IMR-90 (cell line): ENCODE measurements around the gene CCHCR1. TPM values are rescaled to one million over a fixed set of nuclear protein-coding genes. Genes with fewer than 3 reads are reported as not detected.

Source experiments
- ATAC-seq: fragments of 200-7000 bp; cut with Tn5 transposase; 2 replicates; pipeline ENCODE4 v1.9.1; 2020; ENCODE audit warnings: low read depth, mild to moderate bottlenecking, moderate library complexity
- BruUV-seq: library from RNA; stranded (reverse); fragments of 400-500 nt; replicated peaks from 2 replicates; lab custom pipeline; 2021; lab: Mats Ljungman, UMichigan
- CTCF ChIA-PET: fragments of 300-600 bp; formaldehyde crosslinking; extraction: SDS; loops from one replicate; lab custom pipeline; 2021; ENCODE audit warnings: antibody characterized with exemption; lab: Yijun Ruan, JAX
- POLR2A ChIA-PET: fragments of 300-600 bp; sonication (Branson Sonifier 250); formaldehyde crosslinking; loops from one replicate; lab custom pipeline; 2022; ENCODE audit warnings: antibody characterized with exemption; ENCODE audit not compliant: unreplicated experiment; lab: Charles Lee
- DNase-seq: peaks from one replicate; pipeline ENCODE4 v3.0.0; 2013
- H2AFZ ChIP-seq: replicated peaks from 2 replicates; pipeline ENCODE3; 2013; ENCODE audit warnings: low read length, mild to moderate bottlenecking; ENCODE audit not compliant: poor library complexity
- H2AK5ac ChIP-seq: 2 replicates; pipeline ENCODE4 v1.6.1; 2013; ENCODE audit warnings: low read depth, low read length, inconsistent platforms
- H2AK9ac ChIP-seq: replicated peaks from 2 replicates; pipeline ENCODE3; 2013; ENCODE audit warnings: mild to moderate bottlenecking, low read depth, low read length, moderate library complexity; ENCODE audit not compliant: poor library complexity
- H2BK120ac ChIP-seq: 2 replicates; pipeline ENCODE4 v1.6.1; 2013; ENCODE audit warnings: low read depth, low read length, inconsistent platforms
- H2BK15ac ChIP-seq: 3 replicates; pipeline ENCODE4 v1.6.1; 2013; ENCODE audit warnings: low read depth, low read length, inconsistent platforms
- H2BK20ac ChIP-seq: 2 replicates; pipeline ENCODE4 v1.6.1; 2013; ENCODE audit warnings: low read depth, mild to moderate bottlenecking, inconsistent platforms, low read length, moderate library complexity
- H2BK5ac ChIP-seq: 2 replicates; pipeline ENCODE4 v1.6.1; 2013; ENCODE audit warnings: mild to moderate bottlenecking, low read depth, low read length, inconsistent platforms; ENCODE audit not compliant: poor library complexity, severe bottlenecking
- H3K14ac ChIP-seq: replicated peaks from 2 replicates; pipeline ENCODE4 v1.6.1; 2013; ENCODE audit warnings: low read depth, low read length, inconsistent platforms
- H3K18ac ChIP-seq: 2 replicates; pipeline ENCODE4 v1.6.1; 2013; ENCODE audit warnings: low read depth, low read length, control low read depth
- H3K23ac ChIP-seq: 2 replicates; pipeline ENCODE4 v1.6.1; 2013; ENCODE audit warnings: low read depth, low read length, inconsistent platforms
- H3K27ac ChIP-seq: 2 replicates; pipeline ENCODE4 v1.5.1; 2013; ENCODE audit warnings: mild to moderate bottlenecking, control low read depth, low read length; ENCODE audit not compliant: insufficient read depth
- H3K27me3 ChIP-seq: 2 replicates; pipeline ENCODE4 v1.6.1; 2013; ENCODE audit warnings: low read length; ENCODE audit not compliant: control insufficient read depth, insufficient read depth
- H3K36me3 ChIP-seq: 2 replicates; pipeline ENCODE4 v1.6.1; 2013; ENCODE audit warnings: low read length, mixed read lengths; ENCODE audit not compliant: control insufficient read depth, insufficient read depth
- H3K4ac ChIP-seq: 2 replicates; pipeline ENCODE4 v1.6.1; 2013; ENCODE audit warnings: low read depth, low read length, inconsistent platforms
- H3K4me1 ChIP-seq: 2 replicates; pipeline ENCODE4 v1.6.1; 2013; ENCODE audit warnings: low read length, mixed read lengths; ENCODE audit not compliant: control insufficient read depth, insufficient read depth
- H3K4me2 ChIP-seq: 2 replicates; pipeline ENCODE4 v1.6.1; 2013; ENCODE audit warnings: low read depth, mild to moderate bottlenecking, control low read depth, low read length, moderate library complexity
- H3K4me3 ChIP-seq: 2 replicates; pipeline ENCODE4 v1.5.1; 2013; ENCODE audit warnings: low read depth, mild to moderate bottlenecking, control low read depth, low read length, moderate library complexity; ENCODE audit not compliant: insufficient read depth
- H3K56ac ChIP-seq: 2 replicates; pipeline ENCODE4 v1.6.1; 2013; ENCODE audit warnings: low read length, inconsistent platforms; ENCODE audit not compliant: insufficient read depth; ENCODE audit errors: extremely low read depth
- H3K79me1 ChIP-seq, 2 experiments: 2 replicates each; pipeline ENCODE4 v1.6.1; 2013; ENCODE audit warnings: low read length in 2 of 2, inconsistent platforms in 1 of 2, low read depth in 1 of 2
- H3K9ac ChIP-seq: 2 replicates; pipeline ENCODE4 v1.6.1; 2013; ENCODE audit warnings: low read depth, low read length, control low read depth
- H3K9me1 ChIP-seq: 2 replicates; pipeline ENCODE4 v1.6.1; 2013; ENCODE audit warnings: low read length, inconsistent platforms; ENCODE audit not compliant: insufficient read depth
- H3K9me3 ChIP-seq: 2 replicates; pipeline ENCODE4 v1.6.1; 2013; ENCODE audit warnings: low read length; ENCODE audit not compliant: control insufficient read depth, insufficient read depth
- H4K20me1 ChIP-seq: 2 replicates; pipeline ENCODE4 v1.6.1; 2013; ENCODE audit warnings: low read length, inconsistent platforms; ENCODE audit not compliant: insufficient read depth
- H4K5ac ChIP-seq: 2 replicates; pipeline ENCODE4 v1.6.1; 2013; ENCODE audit warnings: mild to moderate bottlenecking, low read depth, low read length, control low read depth
- H4K8ac ChIP-seq, 2 experiments: 2 replicates each; pipeline ENCODE4 v1.6.1; 2013; ENCODE audit warnings: low read depth in 2 of 2, low read length in 2 of 2, control low read depth in 1 of 2, inconsistent platforms in 1 of 2
- H4K91ac ChIP-seq: 2 replicates; pipeline ENCODE4 v1.6.1; 2013; ENCODE audit warnings: low read depth, low read length, inconsistent platforms; ENCODE audit not compliant: insufficient read depth
- CHD1 ChIP-seq: IDR thresholded peaks from 2 replicates; pipeline ENCODE4 v1.6.1; 2012; ENCODE audit warnings: low read depth, low read length, improper control_type of control experiment
- RAD21 ChIP-seq: IDR thresholded peaks from 2 replicates; pipeline ENCODE4 v1.6.1; 2012; ENCODE audit warnings: low read length, improper control_type of control experiment
- RCOR1 ChIP-seq: IDR thresholded peaks from 2 replicates; pipeline ENCODE4 v1.6.1; 2012; ENCODE audit warnings: mild to moderate bottlenecking, low read length, improper control_type of control experiment; ENCODE audit not compliant: insufficient replicate concordance
- RFX5 ChIP-seq: IDR thresholded peaks from 2 replicates; pipeline ENCODE4 v1.8.0; 2012; ENCODE audit warnings: low read depth, mild to moderate bottlenecking, low read length, moderate library complexity
- SMC3 ChIP-seq: fragments of 150-350 bp; IDR thresholded peaks from 2 replicates; pipeline ENCODE4 v1.6.1; 2016; ENCODE audit warnings: low read depth, mild to moderate bottlenecking, antibody characterized with exemption, low read length, moderate library complexity
- WGBS, 2 experiments: methylation state at CpG; one replicate each; pipeline versions ENCODE4 v1.1.5 to v1.1.7; 2013; ENCODE audit warnings: missing lambda C conversion rate in 2 of 2; ENCODE audit not compliant: insufficient read length in 1 of 2; ENCODE audit errors: extremely low coverage in 2 of 2; 5-methylcytosine and 5-hydroxymethylcytosine counted together
- dilution Hi-C: fragments of 300-500 bp; cut with HindIII; formaldehyde crosslinking; loops from one replicate; pipeline ENCODE4 v1.14.3; 2018; ENCODE audit warnings: low sequenced_read_pairs; ENCODE audit not compliant: unreplicated experiment
- in situ Hi-C: fragments of 300-500 bp; cut with MboI; formaldehyde crosslinking; loops from 3 replicates; pipeline ENCODE4 v1.14.3; 2019; ENCODE audit warnings: low sequenced_read_pairs, inconsistent platforms, mixed read lengths
- intact Hi-C: fragments of 100-400 bp; cut with micrococcal nuclease; formaldehyde crosslinking; loops from 2 replicates; pipeline ENCODE4 v1.10.0; 2022
- polyA plus RNA-seq, 3 experiments: library from polyadenylated mRNA; depleted of rRNA; stranded (reverse); fragments of >200 nt; gene quantifications; 2 replicates each; pipeline ENCODE4 v1.2.3, GENCODE V29; 2012; ENCODE audit warnings: low replicate concordance in 1 of 3
- total RNA-seq: library from RNA; depleted of rRNA; stranded (reverse); fragments of >200 nt; gene quantifications from 2 replicates; pipeline ENCODE4 v1.2.3, GENCODE V29; 2012
- TF ChIP-seq, protein P1 (sequence below): fragments of 150-350 bp; IDR thresholded peaks from 2 replicates; pipeline ENCODE4 v1.6.1; 2017; ENCODE audit warnings: mild to moderate bottlenecking, antibody characterized with exemption, low read length, low read depth

CCHCR1 gene
- total and polyA plus RNA-seq, 2 of the 4 experiments (the other 2 are of a cell fraction) = 13.1 to 22.0 TPM

- H3K4me1 ChIP-seq = peaks cover 7% of the 10 kb centered on the region; the same call in 1 of the 2 replicates
- H4K20me1 ChIP-seq = no peaks in the 10 kb centered on the region
- H3K9me1 ChIP-seq = peaks cover 9% of the 10 kb centered on the region; the same call in 1 of the 2 replicates
- no peak overlapping the region for H4K8ac ChIP-seq
- dilution Hi-C loops (no loop called here), intact Hi-C loops (no loop called here), in situ Hi-C loops (no loop called here)
- H3K14ac ChIP-seq = no peak overlapping the region
- H4K91ac ChIP-seq = no peak overlapping the region
- H2AK9ac ChIP-seq = peak overlapping the region; percentile 1
- H3K4me3 ChIP-seq = no peak overlapping the region
- H3K79me1 ChIP-seq = no peaks in the 10 kb centered on the region
- H3K18ac ChIP-seq = no peak overlapping the region
- no peak overlapping the region for H3K56ac ChIP-seq
- no peak overlapping the region for H3K23ac ChIP-seq
- no peak overlapping the region for H2BK5ac ChIP-seq
- no peak for DNase-seq
- no peaks in the 10 kb centered on the region for H3K36me3 ChIP-seq
- POLR2A ChIA-PET = no interaction called here
- no peak overlapping the region for H2AK5ac ChIP-seq
- BruUV-seq = no TSS peak
- no peak overlapping the region for H3K27ac ChIP-seq
- CTCF ChIA-PET = no interaction called here
- no peak for TF ChIP-seq CHD1
- TF ChIP-seq RCOR1 = no peak
- TF ChIP-seq RFX5 = no peak
- TF ChIP-seq SMC3 = no peak
- no peak for TF ChIP-seq RAD21
- TF ChIP-seq, protein P1, sequence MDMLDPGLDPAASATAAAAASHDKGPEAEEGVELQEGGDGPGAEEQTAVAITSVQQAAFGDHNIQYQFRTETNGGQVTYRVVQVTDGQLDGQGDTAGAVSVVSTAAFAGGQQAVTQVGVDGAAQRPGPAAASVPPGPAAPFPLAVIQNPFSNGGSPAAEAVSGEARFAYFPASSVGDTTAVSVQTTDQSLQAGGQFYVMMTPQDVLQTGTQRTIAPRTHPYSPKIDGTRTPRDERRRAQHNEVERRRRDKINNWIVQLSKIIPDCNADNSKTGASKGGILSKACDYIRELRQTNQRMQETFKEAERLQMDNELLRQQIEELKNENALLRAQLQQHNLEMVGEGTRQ = no peak
- no peak overlapping the region for H3K9ac ChIP-seq
- peak overlapping the region; percentile 28 for H2AFZ ChIP-seq
- ATAC-seq = no peak
- no peak overlapping the region for H3K4ac ChIP-seq
- H3K4me2 ChIP-seq = no peak overlapping the region
- 0% methylated on average over 1 of the region's 3 CpGs; no CpG with 5 or more reads in 1 of the 2 experiments for WGBS, 2 experiments
- H2BK20ac ChIP-seq = no peak overlapping the region
- H3K27me3 ChIP-seq = no peaks in the 10 kb centered on the region
- H2BK15ac ChIP-seq = no peak overlapping the region
- H2BK120ac ChIP-seq = no peak overlapping the region
- H3K9me3 ChIP-seq = no peaks in the 10 kb centered on the region
- H4K5ac ChIP-seq = peak overlapping the region; percentile 36; the same call in 1 of the 2 replicates
Observed at GRCh38 chr6:31173406-31173805, 15.8 kb upstream of the CCHCR1 start.
